BE2C (cell line): ENCODE results near the gene ADM.

Experiments
- DNase-seq: peaks from one replicate; pipeline ENCODE4 v3.0.0-alpha.2; 2020
- H3K27me3 ChIP-seq: fragments of 250-450 bp; sonication (Bioruptor Pico); 2 replicates; pipeline ENCODE4 v1.5.1; 2020; ENCODE audit warnings: mild to moderate bottlenecking
- H3K36me3 ChIP-seq: fragments of 250-450 bp; sonication (Bioruptor Pico); 2 replicates; pipeline ENCODE4 v1.5.1; 2020; ENCODE audit warnings: mild to moderate bottlenecking
- H3K4me1 ChIP-seq: fragments of 250-450 bp; sonication (Bioruptor Pico); 2 replicates; pipeline ENCODE4 v1.5.1; 2020
- H3K4me3 ChIP-seq: 2 replicates; pipeline ENCODE4 v1.5.1; 2011; ENCODE audit warnings: low read depth, low read length
- H3K9me3 ChIP-seq: fragments of 250-450 bp; sonication (Bioruptor Pico); 2 replicates; pipeline ENCODE4 v1.5.1; 2020
- TF ChIP-seq, protein P1 (sequence below): IDR thresholded peaks from 2 replicates; pipeline ENCODE4 v1.5.1; 2012; ENCODE audit warnings: mild to moderate bottlenecking, low read depth, low read length

ADM gene

DNA sequence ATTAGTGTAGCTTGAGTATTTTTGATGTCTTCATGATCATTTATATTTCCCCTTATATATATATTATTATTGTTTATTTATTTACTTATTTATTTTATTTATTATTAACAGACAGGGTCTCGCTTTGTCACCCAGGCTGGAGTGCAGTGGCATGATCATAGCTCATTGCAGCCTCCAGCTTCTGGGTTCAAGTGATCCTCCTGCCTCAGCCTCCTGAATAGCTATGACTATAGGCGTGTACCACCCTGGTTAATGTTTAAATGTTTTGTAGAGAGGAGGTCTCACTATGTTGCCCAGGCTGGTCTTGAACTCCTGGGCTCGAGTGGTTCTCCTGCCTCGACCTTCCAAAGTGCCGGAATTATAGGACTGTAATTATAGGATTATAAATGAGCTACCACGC lies 10.2 kb downstream of the ADM start:
- no peaks in the 10 kb centered on the region for H3K27me3 ChIP-seq
- no peaks in the 10 kb centered on the region for H3K9me3 ChIP-seq
- TF ChIP-seq, protein P1, sequence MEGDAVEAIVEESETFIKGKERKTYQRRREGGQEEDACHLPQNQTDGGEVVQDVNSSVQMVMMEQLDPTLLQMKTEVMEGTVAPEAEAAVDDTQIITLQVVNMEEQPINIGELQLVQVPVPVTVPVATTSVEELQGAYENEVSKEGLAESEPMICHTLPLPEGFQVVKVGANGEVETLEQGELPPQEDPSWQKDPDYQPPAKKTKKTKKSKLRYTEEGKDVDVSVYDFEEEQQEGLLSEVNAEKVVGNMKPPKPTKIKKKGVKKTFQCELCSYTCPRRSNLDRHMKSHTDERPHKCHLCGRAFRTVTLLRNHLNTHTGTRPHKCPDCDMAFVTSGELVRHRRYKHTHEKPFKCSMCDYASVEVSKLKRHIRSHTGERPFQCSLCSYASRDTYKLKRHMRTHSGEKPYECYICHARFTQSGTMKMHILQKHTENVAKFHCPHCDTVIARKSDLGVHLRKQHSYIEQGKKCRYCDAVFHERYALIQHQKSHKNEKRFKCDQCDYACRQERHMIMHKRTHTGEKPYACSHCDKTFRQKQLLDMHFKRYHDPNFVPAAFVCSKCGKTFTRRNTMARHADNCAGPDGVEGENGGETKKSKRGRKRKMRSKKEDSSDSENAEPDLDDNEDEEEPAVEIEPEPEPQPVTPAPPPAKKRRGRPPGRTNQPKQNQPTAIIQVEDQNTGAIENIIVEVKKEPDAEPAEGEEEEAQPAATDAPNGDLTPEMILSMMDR, result no peak
- DNase-seq, result no peak
- peaks cover 4% of the 10 kb centered on the region; the same call in 1 of the 2 replicates for H3K4me1 ChIP-seq
- H3K4me3 ChIP-seq, result no peak overlapping the region
- no peaks in the 10 kb centered on the region for H3K36me3 ChIP-seq

DNA sequence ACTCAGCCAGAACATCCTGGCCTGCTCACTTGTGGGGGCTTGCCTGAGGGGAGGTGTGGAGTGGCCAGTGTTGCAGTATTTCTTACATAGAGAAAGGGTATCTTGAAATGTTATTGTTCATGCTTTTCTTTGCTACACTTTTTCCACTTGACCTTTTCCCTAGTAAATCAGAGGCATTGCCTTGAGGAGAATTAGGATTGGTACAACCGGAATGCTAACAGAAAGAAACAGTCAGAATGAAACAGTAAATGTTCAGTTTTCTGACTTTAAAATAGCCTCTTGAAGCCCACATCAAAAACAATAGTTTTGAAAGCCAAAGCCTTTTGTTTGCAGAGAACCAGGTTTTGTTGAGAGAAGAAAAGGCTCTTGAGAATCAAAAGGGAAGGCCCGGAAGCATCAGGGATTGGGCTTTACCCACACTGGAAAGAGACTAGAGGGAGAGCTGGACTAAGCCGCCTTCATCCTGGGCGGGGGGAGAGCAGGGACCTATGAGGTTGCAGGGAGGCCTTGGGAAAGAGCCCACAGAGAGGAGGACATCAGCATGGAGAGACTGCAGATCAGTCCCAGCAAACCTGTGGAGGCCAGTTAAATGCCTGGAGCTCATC lies 12.4 kb downstream of the ADM start:
- no peaks in the 10 kb centered on the region for H3K9me3 ChIP-seq
- H3K27me3 ChIP-seq, result no peaks in the 10 kb centered on the region
- no peaks in the 10 kb centered on the region for H3K36me3 ChIP-seq
- peaks cover 4% of the 10 kb centered on the region; the same call in 1 of the 2 replicates for H3K4me1 ChIP-seq
- no peak for DNase-seq
- TF ChIP-seq, protein P1, result no peak
- no peak overlapping the region for H3K4me3 ChIP-seq

DNA sequence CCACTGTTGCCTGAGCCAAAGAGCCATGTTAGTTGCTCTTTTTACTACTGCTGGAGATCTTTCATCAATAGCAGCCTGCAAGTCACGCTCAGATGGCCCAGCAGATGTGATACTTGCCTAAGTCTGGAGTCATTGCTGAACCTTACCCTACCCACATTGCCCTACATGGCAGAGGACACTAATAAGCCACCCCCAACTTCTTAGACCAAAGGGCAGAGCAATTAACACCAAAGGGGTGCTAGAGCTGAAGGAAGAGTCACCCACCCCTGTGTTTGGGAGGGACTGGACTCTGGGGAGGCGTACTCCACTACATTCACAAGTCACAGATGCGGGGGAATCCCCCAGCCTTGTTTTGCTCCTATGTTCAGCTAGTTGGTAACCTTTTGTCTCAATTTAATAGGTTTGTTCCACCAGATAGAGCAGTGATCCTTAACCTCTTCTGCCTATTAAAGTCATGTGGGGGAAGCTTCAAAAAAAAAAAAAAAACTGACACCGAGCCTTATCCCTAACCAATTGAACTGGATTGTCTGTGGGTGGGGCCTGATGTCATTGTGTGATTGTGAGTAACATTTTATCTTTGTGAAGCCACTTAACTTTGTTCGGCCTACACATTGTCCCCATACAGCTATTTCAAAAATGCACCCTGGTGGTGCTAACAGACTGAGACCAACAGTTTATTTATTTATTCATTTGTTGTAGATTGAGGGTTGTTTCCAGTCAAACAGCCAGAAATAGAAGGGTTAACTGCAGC lies 13.1 kb downstream of the ADM start:
- TF ChIP-seq, protein P1, result no peak
- Histone ChIP-seq H3K4me1 (peaks cover 8% of the 10 kb centered on the region), H3K4me3 (no peak overlapping the region), H3K9me3 (no peaks in the 10 kb centered on the region), H3K27me3 (no peaks in the 10 kb centered on the region), H3K36me3 (no peaks in the 10 kb centered on the region)
- no peak for DNase-seq

DNA sequence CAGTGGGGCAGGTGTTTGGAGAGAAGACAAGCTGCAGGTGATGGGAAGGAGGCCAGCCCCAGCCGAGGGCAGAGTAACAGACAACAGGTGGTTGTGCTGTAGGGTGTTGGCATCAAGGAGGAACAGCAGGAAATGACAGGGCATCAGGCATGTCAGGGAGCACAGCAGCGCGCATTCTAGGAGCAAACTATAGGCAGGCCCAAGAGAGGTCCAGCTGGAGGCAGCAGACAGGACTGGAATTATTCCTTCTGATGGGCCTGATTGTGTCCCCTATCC lies 13.6 kb downstream of the ADM start:
- peaks cover 8% of the 10 kb centered on the region for H3K4me1 ChIP-seq
- TF ChIP-seq, protein P1, result no peak

DNA sequence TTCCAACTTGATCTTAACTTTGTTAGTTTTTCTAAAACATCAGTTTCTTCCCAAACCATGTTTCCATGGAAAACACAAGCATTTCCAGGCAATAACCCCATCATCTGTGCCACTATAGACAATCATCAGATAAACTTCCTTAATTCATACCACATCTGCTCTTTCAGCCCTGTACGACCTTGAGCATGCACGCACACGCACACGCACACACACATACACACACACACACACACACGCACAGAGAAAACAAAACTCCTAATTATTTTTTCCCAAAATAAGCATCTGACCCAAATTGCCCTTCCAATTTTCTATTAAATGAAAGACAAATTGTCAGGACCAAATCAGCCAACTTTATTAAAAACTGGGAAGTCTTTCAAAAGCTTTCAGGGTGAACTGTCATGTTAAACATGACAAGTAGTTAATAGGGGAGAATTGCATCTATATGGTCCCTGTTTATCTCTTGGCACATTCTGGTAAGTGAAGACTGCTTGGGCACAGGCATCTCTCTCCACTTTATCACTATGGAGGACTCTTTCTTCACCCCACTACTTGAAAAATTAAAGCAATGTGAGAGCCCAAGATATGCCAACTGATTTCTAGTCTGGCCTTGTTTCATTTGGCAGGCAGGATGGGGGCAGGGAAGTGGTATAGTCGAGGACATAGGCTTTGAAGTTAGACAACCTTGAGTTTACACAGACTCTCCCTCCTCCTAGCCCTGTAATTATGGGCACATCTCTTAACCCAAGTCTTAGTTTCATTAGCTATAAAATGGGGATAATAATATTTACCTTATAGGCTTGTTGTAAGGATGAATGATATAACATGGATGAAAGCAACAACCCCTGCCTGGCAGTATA lies 15.1 kb downstream of the ADM start:
- TF ChIP-seq, protein P1, result no peak
- H3K27me3 ChIP-seq, result no peaks in the 10 kb centered on the region
- H3K36me3 ChIP-seq, result no peaks in the 10 kb centered on the region
- no peak overlapping the region for H3K4me3 ChIP-seq
- H3K9me3 ChIP-seq, result no peaks in the 10 kb centered on the region
- DNase-seq, result no peak
- peaks cover 8% of the 10 kb centered on the region for H3K4me1 ChIP-seq

More for the DNA sequence above, 13.6 kb downstream of the ADM start:
- Histone ChIP-seq H3K4me3 (no peak overlapping the region), H3K27me3 (no peaks in the 10 kb centered on the region), H3K36me3 (no peaks in the 10 kb centered on the region), H3K9me3 (no peaks in the 10 kb centered on the region)
- no peak for DNase-seq
